Activated CD4-positive, alpha-beta T cell treated with anti-CD3 and anti-CD28 coated beads, Interleukin-2, amount 50 U/mL, for 48 hours (primary cell): ENCODE results near the gene TMEM88.

Experiments
- DNase-seq, 2 experiments: peaks; one replicate each; pipeline ENCODE4 v3.0.0-alpha.2; 2020

Gene TMEM88

GRCh38 chr17:7886227-7887037, 31.6 kb downstream of the TMEM88 start:
- peak; percentile 60 to 68 for DNase-seq

GRCh38 chr17:7887038-7887481, 32.2 kb downstream of the TMEM88 start:
- no peak for DNase-seq

GRCh38 chr17:7887482-7888183, 32.8 kb downstream of the TMEM88 start:
- peak; percentile 91 to 94 for DNase-seq

- peak; percentile 71 to 81 for DNase-seq
These were observed 33.5 kb downstream of the TMEM88 start, which contains the start of gene CHD3 for GRCh38 chr17:7888184-7888920. CHD3 (plus strand) TSS chr17:7888789; CDS start chr17:7889001, 212 bp downstream.

- DNase-seq: peak; percentile 61 to 69
These were observed 34.5 kb downstream of the TMEM88 start for GRCh38 chr17:7889166-7889955.

GRCh38 chr17:7893187-7893880, 38.5 kb downstream of the TMEM88 start:
- DNase-seq: no peak

- no peak for DNase-seq
These were observed 39.4 kb downstream of the TMEM88 start for GRCh38 chr17:7894226-7894625.

GRCh38 chr17:7894866-7895265, 40.0 kb downstream of the TMEM88 start:
- no peak for DNase-seq

- no peak for DNase-seq
These were observed 42.2 kb downstream of the TMEM88 start for GRCh38 chr17:7897090-7897489.

- DNase-seq: no peak
These were observed 42.9 kb downstream of the TMEM88 start for GRCh38 chr17:7897773-7898172.

GRCh38 chr17:7903154-7904103, 48.6 kb downstream of the TMEM88 start:
- no peak for DNase-seq
